ENCODE results near the gene OR8D1. TPM values are rescaled to one million over a fixed set of nuclear protein-coding genes. Genes with fewer than 3 reads are reported as not detected.
"Not testable (repeated sequence)": the region's sequence is repeated elsewhere in the genome, so short reads cannot be mapped to it uniquely, and the experiment has no call there.

Gene OR8D1
- total RNA-seq, 6 experiments from 2014 or later: not detected

GRCh38 chr11:124277804-124278203, 35.9 kb downstream of the OR8D1 start:
- H3K9me3 ChIP-seq: no peaks in the 10 kb centered on the region
- no peak for ATAC-seq

GRCh38 chr11:124277207-124277606, 36.5 kb downstream of the OR8D1 start:
- Histone ChIP-seq H3K4me1 (no peaks in the 10 kb centered on the region), H3K4me3 (no peak overlapping the region), H3K27me3 (no peaks in the 10 kb centered on the region), H3K27ac (no peak overlapping the region), H3K9me3 (no peaks in the 10 kb centered on the region), H3K36me3 (no peaks in the 10 kb centered on the region)
- intact Hi-C loops (cut with DNase I): no loop called here
- DNase-seq: no peak
- no peak for TF ChIP-seq POLR2A (IDR thresholded peaks at IDR 0.05)
- no peak for TF ChIP-seq CTCF (IDR thresholded peaks at IDR 0.05)
- ATAC-seq: peak in 1 of 4 donors; percentile 36
- 63% methylated on average over 2 of the region's 3 CpGs for WGBS (ENCODE audit: insufficient coverage, low coverage, low lambda C conversion rate, missing lambda C conversion rate)

More at GRCh38 chr11:124277804-124278203, 35.9 kb downstream of the OR8D1 start:
- WGBS (ENCODE audit: insufficient coverage, low coverage, low lambda C conversion rate, missing lambda C conversion rate): 41% methylated on average over 2 of the region's 3 CpGs
- intact Hi-C loops (cut with DNase I): no loop called here
- H3K27me3 ChIP-seq: no peaks in the 10 kb centered on the region
- no peak overlapping the region for H3K4me3 ChIP-seq
- no peak for DNase-seq
- H3K4me1 ChIP-seq: no peaks in the 10 kb centered on the region
- no peak overlapping the region for H3K27ac ChIP-seq
- TF ChIP-seq POLR2A (IDR thresholded peaks at IDR 0.05) (no peak), CTCF (IDR thresholded peaks at IDR 0.05) (no peak)
- H3K36me3 ChIP-seq: no peaks in the 10 kb centered on the region

- no peaks in the 10 kb centered on the region for H3K4me1 ChIP-seq
- WGBS (ENCODE audit: insufficient coverage, low coverage, low lambda C conversion rate, missing lambda C conversion rate): 33% methylated on average over 1 of the region's 1 CpG
- no peaks in the 10 kb centered on the region for H3K36me3 ChIP-seq
- TF ChIP-seq POLR2A (IDR thresholded peaks at IDR 0.05) (no peak), CTCF (IDR thresholded peaks at IDR 0.05) (no peak)
- H3K27me3 ChIP-seq: no peaks in the 10 kb centered on the region
- intact Hi-C loops (cut with DNase I): no loop called here
- ATAC-seq: no peak
- H3K27ac ChIP-seq: no peak overlapping the region
- H3K9me3 ChIP-seq: no peaks in the 10 kb centered on the region
- no peak overlapping the region for H3K4me3 ChIP-seq
- no peak for DNase-seq
These were observed 37.7 kb downstream of the OR8D1 start for GRCh38 chr11:124276081-124276480.

- no peaks in the 10 kb centered on the region for H3K4me1 ChIP-seq
- no peaks in the 10 kb centered on the region for H3K27me3 ChIP-seq
- intact Hi-C loops (cut with DNase I): no loop called here
- no peak overlapping the region for H3K4me3 ChIP-seq
- TF ChIP-seq CTCF (IDR thresholded peaks at IDR 0.05) (no peak), POLR2A (IDR thresholded peaks at IDR 0.05) (no peak)
- no peaks in the 10 kb centered on the region for H3K9me3 ChIP-seq
- 59% methylated on average over 2 of the region's 2 CpGs for WGBS (ENCODE audit: insufficient coverage, low coverage, low lambda C conversion rate, missing lambda C conversion rate)
- DNase-seq (no peak), ATAC-seq (no peak)
- no peaks in the 10 kb centered on the region for H3K36me3 ChIP-seq
- H3K27ac ChIP-seq: no peak overlapping the region
These were observed 39.7 kb downstream of the OR8D1 start for GRCh38 chr11:124274000-124274399.

- WGBS (ENCODE audit: insufficient coverage, low coverage, low lambda C conversion rate, missing lambda C conversion rate): 52% methylated on average over 7 of the region's 7 CpGs
- H3K27me3 ChIP-seq; intact Hi-C loops (cut with DNase I); H3K36me3 ChIP-seq; H3K4me1 ChIP-seq; H3K4me3 ChIP-seq; DNase-seq; H3K9me3 ChIP-seq; ATAC-seq; H3K27ac ChIP-seq: not testable (repeated sequence)
These were observed 42.9 kb downstream of the OR8D1 start for GRCh38 chr11:124270886-124271285.

GRCh38 chr11:124265041-124265440, 48.7 kb downstream of the OR8D1 start:
- intact Hi-C loops (cut with DNase I); DNase-seq; H3K4me1 ChIP-seq; H3K27me3 ChIP-seq; H3K27ac ChIP-seq; H3K9me3 ChIP-seq; H3K36me3 ChIP-seq; H3K4me3 ChIP-seq: not testable (repeated sequence)
- 32% methylated on average over 4 of the region's 4 CpGs for WGBS (ENCODE audit: insufficient coverage, low coverage, low lambda C conversion rate, missing lambda C conversion rate)
- peak in 1 of 4 donors; percentile 24 for ATAC-seq
